OCI-LY7 (cell line): ENCODE results near the gene HIF1AN.

Source experiments
- CTCF ChIP-seq: fragments of 200-600 bp; sonication (generic); conservative IDR thresholded peaks from 2 replicates; pipeline ENCODE4 v1.5.1; 2014; ENCODE audit warnings: mild to moderate bottlenecking, antibody characterized with exemption, low read length, moderate library complexity, mixed read lengths
- EZH2phosphoT487 ChIP-seq: fragments of 200-600 bp; sonication (generic); IDR thresholded peaks from 2 replicates; pipeline ENCODE4 v1.6.1; 2018; ENCODE audit warnings: low read depth, borderline replicate concordance, mild to moderate bottlenecking, mixed run types, antibody characterized with exemption, low read length, moderate library complexity, mixed read lengths

- TF ChIP-seq CTCF (peak; percentile 95), EZH2phosphoT487 (no peak)
Measured at GRCh38 chr10:100535715-100536353, at the start of gene HIF1AN.
